Activated CD8-positive, alpha-beta memory T cell treated with anti-CD3 and anti-CD28 coated beads, Interleukin-2, amount 50 U/mL, for 4 hours (primary cell): Measurements from ENCODE around the gene TGFA.

Experiments
- DNase-seq: peaks from one replicate; pipeline ENCODE4 v3.0.0-alpha.2; 2020

Gene TGFA

GRCh38 chr2:70412294-70413070 is 141.1 kb downstream of the TGFA start:
- no peak for DNase-seq

- no peak for DNase-seq
Measured at GRCh38 chr2:70411483-70412125, 142.0 kb downstream of the TGFA start.

GRCh38 chr2:70403267-70404053 is 150.2 kb downstream of the TGFA start:
- no peak for DNase-seq

GRCh38 chr2:70400539-70400938 is 153.1 kb downstream of the TGFA start:
- DNase-seq: no peak

- no peak for DNase-seq
Measured at GRCh38 chr2:70399046-70399445, 154.6 kb downstream of the TGFA start.
